ENCODE data around the gene MYOF.

The MYOF gene

GRCh38 chr10:93337309-93337721 is 144.8 kb downstream of the MYOF start:
- no peak for TF ChIP-seq ISL1 (CRISPR knock-in tag; IDR thresholded peaks at IDR 0.05)
- no peak for ATAC-seq

- TF ChIP-seq PPARA (CRISPR knock-in tag; IDR thresholded peaks at IDR 0.05; ENCODE audit: borderline replicate concordance) = no peak
- TF ChIP-seq SNAI2 (CRISPR knock-in tag; IDR thresholded peaks at IDR 0.05) = no peak
- no peak for TF ChIP-seq CREB5 (CRISPR knock-in tag; IDR thresholded peaks at IDR 0.05; ENCODE audit: low read depth)
- no peak for TF ChIP-seq CSDC2 (CRISPR knock-in tag; IDR thresholded peaks at IDR 0.05)
- no peak for TF ChIP-seq TSHZ2 (CRISPR knock-in tag; IDR thresholded peaks at IDR 0.05)
- no peak for TF ChIP-seq ZFP3 (CRISPR knock-in tag; IDR thresholded peaks at IDR 0.05)
- no peak for TF ChIP-seq BACH2 (CRISPR knock-in tag; IDR thresholded peaks at IDR 0.05; ENCODE audit: borderline replicate concordance)
- TF ChIP-seq ZNF8 (CRISPR knock-in tag; IDR thresholded peaks at IDR 0.05) = no peak
- no peak for TF ChIP-seq TOX (CRISPR knock-in tag; IDR thresholded peaks at IDR 0.05; ENCODE audit: borderline replicate concordance)
- TF ChIP-seq PATZ1 (CRISPR knock-in tag; IDR thresholded peaks at IDR 0.05; ENCODE audit: borderline replicate concordance) = no peak
- no peak for TF ChIP-seq ZNF70 (CRISPR knock-in tag; IDR thresholded peaks at IDR 0.05)
- no peak for TF ChIP-seq ARNTL (CRISPR knock-in tag; IDR thresholded peaks at IDR 0.05; ENCODE audit: borderline replicate concordance, low read depth)
- no peak for TF ChIP-seq POU6F1 (CRISPR knock-in tag; IDR thresholded peaks at IDR 0.05; ENCODE audit: borderline replicate concordance, low read depth)
- no peak for TF ChIP-seq ZNF565 (CRISPR knock-in tag; conservative IDR thresholded peaks at IDR 0.05; ENCODE audit: low read depth)
- TF ChIP-seq TCF4 (CRISPR knock-in tag; IDR thresholded peaks at IDR 0.05; ENCODE audit: borderline replicate concordance) = no peak
- no peak for ATAC-seq
These were observed 145.5 kb downstream of the MYOF start for GRCh38 chr10:93336678-93337077.

GRCh38 chr10:93336110-93336509 is 146.0 kb downstream of the MYOF start:
- ATAC-seq = no peak

GRCh38 chr10:93334901-93335327 is 147.2 kb downstream of the MYOF start:
- peak; percentile 64 for ATAC-seq
- TF ChIP-seq POU6F1 (CRISPR knock-in tag; IDR thresholded peaks at IDR 0.05; ENCODE audit: borderline replicate concordance, low read depth) (no peak), ZFP30 (CRISPR knock-in tag; IDR thresholded peaks at IDR 0.05) (no peak), ESRRG (CRISPR knock-in tag; IDR thresholded peaks at IDR 0.05) (no peak), TOX (CRISPR knock-in tag; IDR thresholded peaks at IDR 0.05; ENCODE audit: borderline replicate concordance) (no peak), TSHZ2 (CRISPR knock-in tag; IDR thresholded peaks at IDR 0.05) (no peak), ZNF8 (CRISPR knock-in tag; IDR thresholded peaks at IDR 0.05) (no peak), TCF4 (CRISPR knock-in tag; IDR thresholded peaks at IDR 0.05; ENCODE audit: borderline replicate concordance) (no peak), CSDC2 (CRISPR knock-in tag; IDR thresholded peaks at IDR 0.05) (no peak), ZFP3 (CRISPR knock-in tag; IDR thresholded peaks at IDR 0.05) (no peak), PPARA (CRISPR knock-in tag; IDR thresholded peaks at IDR 0.05; ENCODE audit: borderline replicate concordance) (no peak), RARB (CRISPR knock-in tag; IDR thresholded peaks at IDR 0.05) (no peak)

More at GRCh38 chr10:93336110-93336509, 146.0 kb downstream of the MYOF start:
- TF ChIP-seq ZNF8 (CRISPR knock-in tag; IDR thresholded peaks at IDR 0.05) (peak; percentile 87), PATZ1 (CRISPR knock-in tag; IDR thresholded peaks at IDR 0.05; ENCODE audit: borderline replicate concordance) (no peak)

Data from SK-N-SH treated with all-trans-retinoic acid at 6 μM for 48 hours (cell line).